HEK293 (cell line): ENCODE measurements around the gene MBP.

Source experiments
- CTCF ChIA-PET: fragments of 350-600 bp; formaldehyde crosslinking; extraction: SDS; loops from one replicate; lab custom pipeline; 2021; ENCODE audit warnings: antibody characterized with exemption; lab: Yijun Ruan, JAX
- POLR2A ChIA-PET: fragments of 300-600 bp; formaldehyde crosslinking; extraction: SDS; loops from one replicate; lab custom pipeline; 2020; ENCODE audit warnings: antibody characterized with exemption, inconsistent platforms; lab: Yijun Ruan, JAX
- H3K27ac ChIP-seq: fragments of 200-500 bp; sonication (Bioruptor generic); 2 replicates; pipeline ENCODE4 v1.5.1; 2014; ENCODE audit warnings: low read depth, low read length, control low read depth, inconsistent platforms; ENCODE audit errors: extremely low read depth
- H3K36me3 ChIP-seq, 2 experiments: fragments of 200-500 bp in 1 of 2; sonication (Bioruptor generic) in 1 of 2; 1 replicate in 1 of 2; 2 replicates in 1 of 2; pipeline ENCODE4 v1.5.1; 2014 to 2017; ENCODE audit warnings: inconsistent platforms in 2 of 2, low read length in 2 of 2; ENCODE audit not compliant: control insufficient read depth in 2 of 2, insufficient read depth in 1 of 2
- H3K4me1 ChIP-seq: fragments of 200-500 bp; sonication (Bioruptor generic); 2 replicates; pipeline ENCODE4 v1.5.1; 2014; ENCODE audit warnings: mild to moderate bottlenecking, low read length, inconsistent platforms; ENCODE audit not compliant: control insufficient read depth, insufficient read depth
- H3K4me3 ChIP-seq: 2 replicates; pipeline ENCODE4 v1.5.1; 2011; ENCODE audit warnings: low read depth, mild to moderate bottlenecking, control low read depth, low read length, moderate library complexity
- H3K9me3 ChIP-seq: fragments of 200-500 bp; sonication (Bioruptor generic); 2 replicates; pipeline ENCODE4 v1.5.1; 2014; ENCODE audit warnings: low read depth, low read length, inconsistent platforms; ENCODE audit not compliant: control insufficient read depth, insufficient read depth
- GLIS2 ChIP-seq: fragments of 450-650 bp; formaldehyde crosslinking; IDR thresholded peaks from 2 replicates; pipeline ENCODE4 v1.5.1; 2016; ENCODE audit warnings: missing biosample characterization, missing genetic modification characterization
- HIC1 ChIP-seq: fragments of 450-650 bp; formaldehyde crosslinking; IDR thresholded peaks from 2 replicates; pipeline ENCODE4 v1.5.1; 2016; ENCODE audit warnings: missing biosample characterization, missing genetic modification characterization
- HOXA7 ChIP-seq: sonication (generic); formaldehyde crosslinking; IDR thresholded peaks from 2 replicates; pipeline ENCODE4 v1.8.1; 2022; ENCODE audit warnings: missing genetic modification reagents, borderline replicate concordance
- PRDM10 ChIP-seq: fragments of 450-650 bp; formaldehyde crosslinking; IDR thresholded peaks from 2 replicates; pipeline ENCODE4 v1.5.1; 2016; ENCODE audit warnings: missing biosample characterization, missing genetic modification characterization
- SCRT2 ChIP-seq: fragments of 450-650 bp; formaldehyde crosslinking; IDR thresholded peaks from 2 replicates; pipeline ENCODE4 v1.5.1; 2016; ENCODE audit warnings: missing biosample characterization, missing genetic modification characterization
- SP2 ChIP-seq: fragments of 450-650 bp; formaldehyde crosslinking; IDR thresholded peaks from 2 replicates; pipeline ENCODE4 v1.5.1; 2016; ENCODE audit warnings: missing biosample characterization, missing genetic modification characterization
- YY2 ChIP-seq: fragments of 450-650 bp; formaldehyde crosslinking; IDR thresholded peaks from 2 replicates; pipeline ENCODE4 v1.5.1; 2016; ENCODE audit warnings: missing biosample characterization, missing genetic modification characterization
- ZFP3 ChIP-seq: fragments of 450-650 bp; formaldehyde crosslinking; IDR thresholded peaks from 2 replicates; pipeline ENCODE4 v1.5.1; 2016; ENCODE audit warnings: low read depth, missing biosample characterization, missing genetic modification characterization
- ZNF175 ChIP-seq: fragments of 450-650 bp; formaldehyde crosslinking; IDR thresholded peaks from 2 replicates; pipeline ENCODE4 v1.5.1; 2016; ENCODE audit warnings: missing biosample characterization, missing genetic modification characterization
- ZNF2 ChIP-seq: fragments of 450-650 bp; formaldehyde crosslinking; IDR thresholded peaks from 2 replicates; pipeline ENCODE4 v1.5.1; 2016; ENCODE audit warnings: missing biosample characterization, missing genetic modification characterization
- ZNF280D ChIP-seq: fragments of 450-650 bp; formaldehyde crosslinking; IDR thresholded peaks from 2 replicates; pipeline ENCODE4 v1.5.1; 2016; ENCODE audit warnings: missing biosample characterization, missing genetic modification characterization
- ZNF302 ChIP-seq: fragments of 450-650 bp; formaldehyde crosslinking; IDR thresholded peaks from 2 replicates; pipeline ENCODE4 v1.5.1; 2016; ENCODE audit warnings: missing biosample characterization, missing genetic modification characterization, low read depth
- ZNF654 ChIP-seq: fragments of 450-650 bp; formaldehyde crosslinking; IDR thresholded peaks from 2 replicates; pipeline ENCODE4 v1.5.1; 2016; ENCODE audit warnings: low read depth, missing biosample characterization, missing genetic modification characterization
- ZNF76 ChIP-seq: fragments of 450-650 bp; formaldehyde crosslinking; IDR thresholded peaks from 2 replicates; pipeline ENCODE4; 2016; ENCODE audit warnings: low read depth, missing biosample characterization, missing genetic modification characterization, borderline replicate concordance
- ZNF837 ChIP-seq: fragments of 450-650 bp; formaldehyde crosslinking; IDR thresholded peaks from 2 replicates; pipeline ENCODE4 v1.5.1; 2016; ENCODE audit warnings: missing biosample characterization, missing genetic modification characterization
- ZSCAN16 ChIP-seq: fragments of 450-650 bp; formaldehyde crosslinking; IDR thresholded peaks from 2 replicates; pipeline ENCODE4 v1.5.1; 2016; ENCODE audit warnings: missing biosample characterization, missing genetic modification characterization

MBP gene

GRCh38 chr18:77147418-77147852 is 14.9 kb upstream of the MBP start:
- no peak overlapping the region for H3K27ac ChIP-seq
- H3K4me3 ChIP-seq: no peak overlapping the region
- no peaks in the 10 kb centered on the region; the same call in 1 of the 2 replicates for H3K9me3 ChIP-seq
- H3K36me3 ChIP-seq: no peaks in the 10 kb centered on the region
- POLR2A ChIA-PET: interaction anchor here (1.8 kb wide), 1 partner anchor 14 kb away, joined by 4 read pairs; the partner anchor contains the start of gene MBP
- no peaks in the 10 kb centered on the region for H3K4me1 ChIP-seq
- TF ChIP-seq SCRT2 (tag by site-specific recombination): no peak
- no peak for TF ChIP-seq ZFP3 (tag by site-specific recombination)
- TF ChIP-seq HOXA7: no peak
- no peak for TF ChIP-seq ZNF76 (tag by site-specific recombination)
- no peak for TF ChIP-seq ZNF280D
- CTCF ChIA-PET: no interaction called here

GRCh38 chr18:77146249-77147080 is 13.9 kb upstream of the MBP start:
- no peaks in the 10 kb centered on the region for H3K36me3 ChIP-seq
- no peak overlapping the region for H3K27ac ChIP-seq
- CTCF ChIA-PET: interaction anchor here (0.5 kb wide), 1 partner anchor 244 kb away, joined by 3 read pairs; no protein-coding TSS in a partner anchor
- TF ChIP-seq ZNF302 (tag by site-specific recombination) (no peak), PRDM10 (tag by site-specific recombination) (no peak), ZSCAN16 (tag by site-specific recombination) (no peak), SP2 (tag by site-specific recombination) (no peak), HIC1 (no peak), ZNF2 (no peak), ZNF837 (tag by site-specific recombination) (no peak), GLIS2 (tag by site-specific recombination) (no peak), ZNF175 (no peak), YY2 (tag by site-specific recombination) (no peak), ZNF654 (tag by site-specific recombination) (no peak)
- POLR2A ChIA-PET: interaction anchor here (0.7 to 1.8 kb wide), 2 partner anchors 13 to 16 kb away, joined by 3 to 4 read pairs; partner anchors contain the start of gene MBP
- H3K9me3 ChIP-seq: no peaks in the 10 kb centered on the region; the same call in 1 of the 2 replicates
- H3K4me3 ChIP-seq: no peak overlapping the region
- H3K4me1 ChIP-seq: no peaks in the 10 kb centered on the region
